Keratinocyte (primary cell): Measurements from ENCODE around the gene LOXHD1. TPM values are rescaled to one million over a fixed set of nuclear protein-coding genes. Genes with fewer than 3 reads are reported as not detected.

Experiments
- DNase-seq: peaks from one replicate; pipeline ENCODE4 v3.0.0-alpha.2; 2011; ENCODE audit warnings: low read depth, missing footprints, low spot score
- FAIRE-seq: peaks from 2 replicates; lab custom pipeline; 2011; peaks lifted over from hg19 to GRCh38; lab: Jason Lieb, UNC
- H2AFZ ChIP-seq: 2 replicates; pipeline ENCODE4 v1.6.0; 2012; ENCODE audit warnings: low read length, control low read depth, inconsistent platforms; ENCODE audit not compliant: control insufficient read depth
- H3K27ac ChIP-seq: 2 replicates; pipeline ENCODE4 v1.5.1; 2011; ENCODE audit warnings: low read length; ENCODE audit not compliant: control insufficient read depth, insufficient read depth
- H3K27me3 ChIP-seq: 3 replicates; pipeline ENCODE4 v1.6.0; 2011; ENCODE audit warnings: low read length; ENCODE audit not compliant: control insufficient read depth, insufficient read depth; ENCODE audit errors: extremely low read depth
- H3K36me3 ChIP-seq, 2 experiments: 2 replicates in 1 of 2; 3 replicates in 1 of 2; pipeline ENCODE4 v1.5.1; 2011; ENCODE audit warnings: low read length in 2 of 2, mild to moderate bottlenecking in 1 of 2; ENCODE audit not compliant: control insufficient read depth in 2 of 2, insufficient read depth in 2 of 2; ENCODE audit errors: extremely low read depth in 1 of 2
- H3K4me1 ChIP-seq: 3 replicates; pipeline ENCODE4 v1.5.1; 2011; ENCODE audit warnings: low read length; ENCODE audit not compliant: control insufficient read depth, insufficient read depth; ENCODE audit errors: extremely low read depth
- H3K4me2 ChIP-seq: 3 replicates; pipeline ENCODE4 v1.6.0; 2011; ENCODE audit warnings: low read depth, low read length; ENCODE audit not compliant: control insufficient read depth, insufficient read depth; ENCODE audit errors: extremely low read depth
- H3K4me3 ChIP-seq, 3 experiments: fragments of 200-600 bp in 1 of 3; sonication (generic) in 1 of 3; 2 replicates in 2 of 3; 3 replicates in 1 of 3; pipeline ENCODE4 v1.5.1; 2011 to 2016; ENCODE audit warnings: low read length in 3 of 3, mild to moderate bottlenecking in 3 of 3, control low read depth in 2 of 3, inconsistent platforms in 1 of 3, low read depth in 1 of 3, mixed read lengths in 1 of 3, mixed run types in 1 of 3, moderate library complexity in 1 of 3; ENCODE audit not compliant: control insufficient read depth in 2 of 3, insufficient read depth in 2 of 3; ENCODE audit errors: extremely low read depth in 1 of 3
- H3K79me2 ChIP-seq: 2 replicates; pipeline ENCODE4 v1.6.0; 2012; ENCODE audit warnings: low read length; ENCODE audit not compliant: control insufficient read depth, insufficient read depth
- H3K9ac ChIP-seq: 3 replicates; pipeline ENCODE4 v1.6.0; 2011; ENCODE audit warnings: low read length; ENCODE audit not compliant: control insufficient read depth, insufficient read depth; ENCODE audit errors: extremely low read depth
- H3K9me1 ChIP-seq: 3 replicates; pipeline ENCODE4 v1.6.0; 2011; ENCODE audit warnings: low read length; ENCODE audit not compliant: control insufficient read depth, insufficient read depth; ENCODE audit errors: extremely low read depth
- H3K9me3 ChIP-seq: 2 replicates; pipeline ENCODE4 v1.5.1; 2012; ENCODE audit warnings: low read depth, low read length; ENCODE audit not compliant: control insufficient read depth
- H4K20me1 ChIP-seq: 3 replicates; pipeline ENCODE4 v1.6.0; 2011; ENCODE audit warnings: low read length; ENCODE audit not compliant: control insufficient read depth, insufficient read depth; ENCODE audit errors: extremely low read depth
- CTCF ChIP-seq, 3 experiments: IDR thresholded peaks in 1 of 3; conservative IDR thresholded peaks in 1 of 3; optimal IDR thresholded peaks in 1 of 3; 2 replicates in 2 of 3; 3 replicates in 1 of 3; pipeline versions ENCODE3 to v1.5.1; 2011; ENCODE audit warnings: low read length in 3 of 3, mild to moderate bottlenecking in 3 of 3, moderate library complexity in 2 of 3, control low read depth in 1 of 3, inconsistent platforms in 1 of 3; ENCODE audit not compliant: insufficient read depth in 2 of 3; ENCODE audit errors: extremely low read depth in 1 of 3
- EZH2 ChIP-seq: IDR thresholded peaks from one replicate; pipeline ENCODE4 v1.6.1; 2012; ENCODE audit warnings: inconsistent platforms, mild to moderate bottlenecking, low read length, moderate library complexity
- dilution Hi-C: fragments of 300-500 bp; cut with MboI; formaldehyde crosslinking; loops from one replicate; pipeline ENCODE4 v1.7.0; 2020; ENCODE audit warnings: low sequenced_read_pairs; ENCODE audit not compliant: extremely low pct_ligation_motif_present
- polyA plus RNA-seq, 5 experiments: library from polyadenylated mRNA; depleted of rRNA in 3 of 5; stranded (reverse) in 3 of 5; stranded (forward) in 1 of 5; unstranded in 1 of 5; fragments of >200 nt; gene quantifications; 1 replicate in 1 of 5; 2 replicates in 3 of 5; 3 replicates in 1 of 5; pipeline versions ENCODE4 v1.2.1 to v1.2.3, GENCODE V29; 2011 to 2012; ENCODE audit warnings: missing spikeins in 2 of 5, low read depth in 1 of 5, low replicate concordance in 1 of 5

The LOXHD1 gene
- polyA plus RNA-seq, 1 donor (not counting 4 experiments of a cell fraction or from before 2014, with no cell fraction given) = not detected

GRCh38 chr18:46615720-46616119, 41.3 kb downstream of the LOXHD1 start:
- DNase-seq (no peak), FAIRE-seq (no peak)
- H3K9ac ChIP-seq = no peak overlapping the region
- H3K4me3 ChIP-seq = no peak overlapping the region
- H3K9me3 ChIP-seq = no peaks in the 10 kb centered on the region
- no peaks in the 10 kb centered on the region for H3K79me2 ChIP-seq
- no peak for TF ChIP-seq EZH2
- TF ChIP-seq CTCF (optimal IDR thresholded peaks at IDR 0.05 in 1 of 3, IDR thresholded peaks at IDR 0.05 in 1 of 3, conservative IDR thresholded peaks at IDR 0.05 in 1 of 3; ENCODE audit: extremely low read depth in 1 of 3, insufficient read depth in 2 of 3, low read length in 3 of 3) = no peak
- no peak overlapping the region for H3K4me2 ChIP-seq
- H3K27ac ChIP-seq = no peak overlapping the region
- no peaks in the 10 kb centered on the region for H3K36me3 ChIP-seq
- H3K27me3 ChIP-seq = peaks cover 3% of the 10 kb centered on the region
- H2AFZ ChIP-seq = no peak overlapping the region
- no peaks in the 10 kb centered on the region for H4K20me1 ChIP-seq
- dilution Hi-C loops = no loop called here
- no peaks in the 10 kb centered on the region for H3K4me1 ChIP-seq
- no peaks in the 10 kb centered on the region for H3K9me1 ChIP-seq

GRCh38 chr18:46609048-46609447, 48.0 kb downstream of the LOXHD1 start:
- Histone ChIP-seq H3K79me2 (no peaks in the 10 kb centered on the region), H3K36me3 (no peaks in the 10 kb centered on the region), H3K27ac (no peak overlapping the region), H3K9ac (no peak overlapping the region), H2AFZ (no peak overlapping the region), H3K9me3 (no peaks in the 10 kb centered on the region), H3K4me3 (no peak overlapping the region), H3K4me1 (no peaks in the 10 kb centered on the region), H3K27me3 (peaks cover 4% of the 10 kb centered on the region), H3K9me1 (no peaks in the 10 kb centered on the region), H3K4me2 (no peak overlapping the region), H4K20me1 (no peaks in the 10 kb centered on the region)
- no peak for FAIRE-seq
- TF ChIP-seq EZH2 = no peak
- TF ChIP-seq CTCF (optimal IDR thresholded peaks at IDR 0.05 in 1 of 3, IDR thresholded peaks at IDR 0.05 in 1 of 3, conservative IDR thresholded peaks at IDR 0.05 in 1 of 3; ENCODE audit: extremely low read depth in 1 of 3, insufficient read depth in 2 of 3, low read length in 3 of 3) = no peak
- DNase-seq = no peak
- dilution Hi-C loops = no loop called here
